CD4-positive, alpha-beta T cell (primary cell): ENCODE results near the gene SPRED2. TPM values are rescaled to one million over a fixed set of nuclear protein-coding genes. Genes with fewer than 3 reads are reported as not detected.

Experiments used
- ATAC-seq: fragments of 200-7000 bp; cut with Tn5 transposase; one replicate; pipeline ENCODE4 v1.10.0; 2022; ENCODE audit warnings: mild to moderate bottlenecking; ENCODE audit not compliant: poor library complexity
- CTCF ChIA-PET: fragments of 350-600 bp; sonication (Branson Sonifier 250); formaldehyde crosslinking; loops from one replicate; lab custom pipeline; 2021; ENCODE audit warnings: antibody characterized with exemption, inconsistent platforms; lab: Charles Lee
- POLR2A ChIA-PET: fragments of 350-600 bp; sonication (Branson Sonifier 250); formaldehyde crosslinking; loops from one replicate; lab custom pipeline; 2021; ENCODE audit warnings: antibody characterized with exemption, inconsistent platforms; lab: Charles Lee
- DNase-seq, 14 experiments: peaks; one replicate each; pipeline ENCODE4 v3.0.0-alpha.2; 2013 to 2020; ENCODE audit warnings: mixed read lengths in 2 of 14
- H3K27ac ChIP-seq, 2 donors: one replicate each; pipeline versions ENCODE4 v1.5.1 to v1.7.0; 2013; ENCODE audit warnings: low read length in 2 of 2, low read depth in 1 of 2, mild to moderate bottlenecking in 1 of 2
- H3K27me3 ChIP-seq, 2 experiments: 1 replicate in 1 of 2; 2 replicates in 1 of 2; pipeline versions ENCODE4 v1.6.1 to v1.7.0; 2013; ENCODE audit warnings: low read length in 2 of 2, control low read depth in 1 of 2, mild to moderate bottlenecking in 1 of 2, moderate library complexity in 1 of 2; ENCODE audit not compliant: insufficient read depth in 2 of 2, control insufficient read depth in 1 of 2
- H3K36me3 ChIP-seq: one replicate; pipeline ENCODE4 v1.6.1; 2013; ENCODE audit warnings: low read length, control low read depth; ENCODE audit not compliant: insufficient read depth
- H3K4me1 ChIP-seq: one replicate; pipeline ENCODE4 v1.6.1; 2013; ENCODE audit warnings: low read length, control low read depth; ENCODE audit not compliant: insufficient read depth
- H3K4me3 ChIP-seq: one replicate; pipeline ENCODE4 v1.5.1; 2013; ENCODE audit warnings: mild to moderate bottlenecking, low read length, moderate library complexity
- H3K9me3 ChIP-seq, 2 experiments: 1 replicate in 1 of 2; 2 replicates in 1 of 2; pipeline versions ENCODE4 v1.6.1 to v1.7.0; 2013; ENCODE audit warnings: low read length in 2 of 2, mild to moderate bottlenecking in 2 of 2, control low read depth in 1 of 2, moderate library complexity in 1 of 2; ENCODE audit not compliant: control insufficient read depth in 1 of 2, insufficient read depth in 1 of 2
- H3K27ac Mint-ChIP-seq: one replicate; pipeline ENCODE4 v1.8.0; 2020; ENCODE audit warnings: mixed read lengths
- H3K27me3 Mint-ChIP-seq: one replicate; pipeline ENCODE4 v1.8.0; 2021; ENCODE audit warnings: mixed read lengths
- H3K36me3 Mint-ChIP-seq: one replicate; pipeline ENCODE4 v1.8.0; 2021; ENCODE audit warnings: low read depth, mixed read lengths
- H3K4me1 Mint-ChIP-seq: one replicate; pipeline ENCODE4 v1.8.0; 2021; ENCODE audit warnings: low read depth, mixed read lengths
- H3K4me3 Mint-ChIP-seq: one replicate; pipeline ENCODE4 v1.8.0; 2020; ENCODE audit warnings: mild to moderate bottlenecking, mixed read lengths
- H3K9me3 Mint-ChIP-seq: one replicate; pipeline ENCODE4 v1.8.0; 2020; ENCODE audit warnings: mixed read lengths
- intact Hi-C, 2 experiments: fragments of 100-400 bp; cut with DNase I in 1 of 2; cut with micrococcal nuclease in 1 of 2; formaldehyde crosslinking; loops; one replicate each; pipeline versions ENCODE4 v1.15.1 to v1.9.0; 2023 to 2025; cut with DNase I, micrococcal nuclease
- total RNA-seq, 174 experiments: library from RNA in 2 of 174; stranded (reverse) in 2 of 174; gene quantifications; one replicate each; pipeline ENCODE4 v1.2.3 and lab custom pipeline; 2021 to 2026
- TF ChIP-seq, protein P1 (sequence below): fragments of 200-600 bp; IDR thresholded peaks from one replicate; pipeline ENCODE4 v1.8.0; 2022; ENCODE audit warnings: antibody characterized with exemption, mild to moderate bottlenecking

The SPRED2 gene
- total RNA-seq, 2 experiments from 2014 or later = 2.5 to 2.8 TPM

DNA sequence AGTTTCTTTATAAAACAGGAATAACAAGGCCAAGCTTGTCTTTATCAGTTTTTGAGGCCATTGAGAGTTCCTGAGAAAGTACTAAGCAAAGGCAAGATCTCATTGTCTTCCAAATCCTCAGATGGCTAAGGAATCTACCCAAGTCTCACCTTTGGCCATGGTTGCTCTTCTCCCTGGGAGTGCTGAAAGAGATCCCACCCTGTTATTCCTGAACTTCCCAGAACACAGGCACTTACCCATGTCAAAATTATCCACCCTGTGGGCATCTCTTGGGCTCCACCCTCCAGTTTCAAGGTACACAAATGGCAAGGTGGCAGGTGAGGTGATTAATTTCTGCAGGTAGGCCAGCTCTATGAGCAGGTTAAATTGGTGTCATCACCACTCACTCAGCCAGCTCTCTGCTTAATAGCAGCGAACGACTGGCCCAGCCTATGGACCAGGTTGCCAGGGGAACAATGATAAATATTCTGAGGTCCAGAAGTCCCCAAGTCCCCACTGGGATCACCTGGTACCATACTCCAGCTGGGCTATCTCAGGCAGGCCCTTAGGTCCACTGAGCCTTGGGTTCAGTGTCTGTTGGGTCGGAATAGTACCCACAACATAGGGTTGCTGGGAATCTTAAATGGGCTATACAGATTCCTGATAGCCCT is 2.3 kb upstream of the SPRED2 start:
- intact Hi-C loops = loop anchor here (5.0 to 10.0 kb wide), 3 partner anchors 167 to 1590 kb away; partner anchors contain the start of genes ACTR2 (in 1 of the 2) and UGP2 (in 1 of the 2)
- Mint-ChIP-seq H3K27me3 (peaks cover 70% of the 10 kb centered on the region), H3K4me1 (peaks cover 23% of the 10 kb centered on the region), H3K9me3 (no peaks in the 10 kb centered on the region), H3K27ac (no peak overlapping the region), H3K4me3 (peak overlapping the region; percentile 71), H3K36me3 (peaks cover 15% of the 10 kb centered on the region)
- Histone ChIP-seq H3K4me3 (no peak overlapping the region), H3K9me3 (no peaks in the 10 kb centered on the region), H3K4me1 (peaks cover 49% of the 10 kb centered on the region), H3K27me3 (peaks cover 37 to 48% of the 10 kb centered on the region in 2 experiments), H3K27ac (no peak overlapping the region), H3K36me3 (no peaks in the 10 kb centered on the region)
- CTCF ChIA-PET = no interaction called here
- ATAC-seq (no peak), DNase-seq (no peak)
- TF ChIP-seq, protein P1, sequence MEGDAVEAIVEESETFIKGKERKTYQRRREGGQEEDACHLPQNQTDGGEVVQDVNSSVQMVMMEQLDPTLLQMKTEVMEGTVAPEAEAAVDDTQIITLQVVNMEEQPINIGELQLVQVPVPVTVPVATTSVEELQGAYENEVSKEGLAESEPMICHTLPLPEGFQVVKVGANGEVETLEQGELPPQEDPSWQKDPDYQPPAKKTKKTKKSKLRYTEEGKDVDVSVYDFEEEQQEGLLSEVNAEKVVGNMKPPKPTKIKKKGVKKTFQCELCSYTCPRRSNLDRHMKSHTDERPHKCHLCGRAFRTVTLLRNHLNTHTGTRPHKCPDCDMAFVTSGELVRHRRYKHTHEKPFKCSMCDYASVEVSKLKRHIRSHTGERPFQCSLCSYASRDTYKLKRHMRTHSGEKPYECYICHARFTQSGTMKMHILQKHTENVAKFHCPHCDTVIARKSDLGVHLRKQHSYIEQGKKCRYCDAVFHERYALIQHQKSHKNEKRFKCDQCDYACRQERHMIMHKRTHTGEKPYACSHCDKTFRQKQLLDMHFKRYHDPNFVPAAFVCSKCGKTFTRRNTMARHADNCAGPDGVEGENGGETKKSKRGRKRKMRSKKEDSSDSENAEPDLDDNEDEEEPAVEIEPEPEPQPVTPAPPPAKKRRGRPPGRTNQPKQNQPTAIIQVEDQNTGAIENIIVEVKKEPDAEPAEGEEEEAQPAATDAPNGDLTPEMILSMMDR = no peak
- POLR2A ChIA-PET = no interaction called here

DNA sequence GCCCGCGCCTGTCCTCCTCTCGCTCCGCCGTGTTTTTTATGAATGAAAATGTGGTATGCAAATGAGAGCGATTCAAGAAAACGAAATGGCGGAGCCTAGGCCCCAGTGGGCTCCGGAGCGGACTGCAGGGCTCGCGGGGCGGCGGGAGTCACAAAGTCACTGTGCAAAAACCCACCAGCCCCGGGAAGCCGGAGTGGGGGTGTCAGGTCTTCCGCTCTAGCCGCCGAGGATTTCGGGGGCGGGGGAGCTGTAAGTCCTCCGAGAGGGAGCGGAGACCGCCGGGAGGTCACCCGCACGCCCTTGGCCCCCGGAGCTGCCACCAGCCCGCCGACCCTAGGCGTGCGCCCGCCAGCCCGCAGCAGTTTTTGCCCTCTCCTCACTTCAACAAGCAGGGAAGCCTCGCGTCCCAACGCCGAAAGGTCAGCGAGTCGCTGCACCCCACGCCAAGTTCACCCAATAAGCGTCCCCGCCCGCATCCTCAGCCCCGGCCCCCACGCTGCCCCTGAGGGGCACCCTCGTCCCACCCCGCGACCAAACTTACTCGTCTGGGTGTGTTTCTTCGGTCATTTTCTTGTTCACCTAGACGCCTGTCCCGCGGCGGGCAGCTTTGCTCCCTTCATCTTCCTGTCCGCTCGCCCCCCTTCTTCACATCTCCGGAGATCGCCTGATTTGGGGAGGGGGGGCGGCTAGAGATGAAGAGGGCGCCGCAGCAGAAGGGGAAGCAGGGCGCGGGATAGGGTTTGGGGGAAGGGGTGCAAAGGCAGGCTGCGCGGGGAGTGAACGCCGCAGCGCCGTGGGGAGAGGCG is 775 bp downstream of the SPRED2 start:
- Mint-ChIP-seq H3K9me3 (no peaks in the 10 kb centered on the region), H3K4me1 (peaks cover 19% of the 10 kb centered on the region), H3K4me3 (peak overlapping the region; percentile 94), H3K36me3 (peaks cover 15% of the 10 kb centered on the region), H3K27me3 (peaks cover 48% of the 10 kb centered on the region), H3K27ac (peak overlapping the region; percentile 42)
- ChIA-PET CTCF (interaction anchor here (1.0 kb wide), 1 partner anchor 24 kb away, joined by 3 read pairs; no protein-coding TSS in a partner anchor), POLR2A (interaction anchor here (1.3 to 1.6 kb wide), 3 partner anchors 49 to 204 kb away, joined by 5 to 7 read pairs (median 6); partner anchors contain the start of gene ACTR2)
- TF ChIP-seq, protein P1 = no peak
- H3K27ac ChIP-seq = no peak overlapping the region
- peaks cover 44% of the 10 kb centered on the region for H3K4me1 ChIP-seq
- no peaks in the 10 kb centered on the region for H3K9me3 ChIP-seq
- peaks cover 25% of the 10 kb centered on the region in 2 experiments for H3K27me3 ChIP-seq
- ATAC-seq = peak; percentile 38
- H3K36me3 ChIP-seq = no peaks in the 10 kb centered on the region
- intact Hi-C loops = loop anchor here (2.0 to 10.0 kb wide), 5 partner anchors 49 to 1587 kb away; partner anchors contain the start of genes ACTR2 (in 1 of the 2) and UGP2 (in 1 of the 2)
- DNase-seq = peak in 12 of 14 experiments; percentile 10 to 71 (median 34)
- peak overlapping the region; percentile 75 for H3K4me3 ChIP-seq
